ENCODE measurements around the gene ABHD17A. TPM values are rescaled to one million over a fixed set of nuclear protein-coding genes. Genes with fewer than 3 reads are reported as not detected.
A peak's percentile ranks its signal among the peaks of the same experiment; 100 is the strongest.

ABHD17A gene
- total RNA-seq, 1 experiment from 2014 or later = 60.7 TPM

DNA sequence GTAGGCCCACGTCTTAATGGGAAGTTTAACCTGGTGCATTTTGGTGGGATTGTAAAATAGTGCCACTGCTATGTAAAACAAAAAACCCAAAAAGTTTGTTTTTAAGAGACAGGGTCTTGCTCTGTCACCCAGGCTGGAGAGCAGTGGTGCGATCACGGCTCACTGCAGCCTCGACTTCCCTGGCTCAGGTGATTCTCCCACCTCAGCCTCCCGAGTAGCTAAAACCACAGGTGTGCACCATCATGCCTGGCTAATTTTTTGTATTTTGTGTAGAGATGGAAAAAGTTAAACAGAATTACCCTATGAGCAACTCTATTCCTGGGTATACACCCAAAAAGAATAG lies 36.2 kb downstream of the ABHD17A start:
- peak overlapping the region; percentile 51 for H3K4me3 Mint-ChIP-seq
- H3K9me3 Mint-ChIP-seq = no peaks in the 10 kb centered on the region
- peaks cover 27% of the 10 kb centered on the region for H3K4me1 Mint-ChIP-seq
- no peak for ATAC-seq
- TF ChIP-seq ZNF396 (CRISPR knock-in tag; IDR thresholded peaks at IDR 0.05; ENCODE audit: borderline replicate concordance) (no peak), GABPB1 (CRISPR knock-in tag; IDR thresholded peaks at IDR 0.05) (no peak), MXD4 (CRISPR knock-in tag; IDR thresholded peaks at IDR 0.05; ENCODE audit: borderline replicate concordance) (no peak), MYBL2 (CRISPR knock-in tag; IDR thresholded peaks at IDR 0.05) (no peak), GTF2I (CRISPR knock-in tag; conservative IDR thresholded peaks at IDR 0.05) (no peak)
- TF ChIP-seq, protein P1, sequence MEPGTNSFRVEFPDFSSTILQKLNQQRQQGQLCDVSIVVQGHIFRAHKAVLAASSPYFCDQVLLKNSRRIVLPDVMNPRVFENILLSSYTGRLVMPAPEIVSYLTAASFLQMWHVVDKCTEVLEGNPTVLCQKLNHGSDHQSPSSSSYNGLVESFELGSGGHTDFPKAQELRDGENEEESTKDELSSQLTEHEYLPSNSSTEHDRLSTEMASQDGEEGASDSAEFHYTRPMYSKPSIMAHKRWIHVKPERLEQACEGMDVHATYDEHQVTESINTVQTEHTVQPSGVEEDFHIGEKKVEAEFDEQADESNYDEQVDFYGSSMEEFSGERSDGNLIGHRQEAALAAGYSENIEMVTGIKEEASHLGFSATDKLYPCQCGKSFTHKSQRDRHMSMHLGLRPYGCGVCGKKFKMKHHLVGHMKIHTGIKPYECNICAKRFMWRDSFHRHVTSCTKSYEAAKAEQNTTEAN (CRISPR knock-in tag; IDR thresholded peaks at IDR 0.05) = no peak
- TF ChIP-seq, protein P2, sequence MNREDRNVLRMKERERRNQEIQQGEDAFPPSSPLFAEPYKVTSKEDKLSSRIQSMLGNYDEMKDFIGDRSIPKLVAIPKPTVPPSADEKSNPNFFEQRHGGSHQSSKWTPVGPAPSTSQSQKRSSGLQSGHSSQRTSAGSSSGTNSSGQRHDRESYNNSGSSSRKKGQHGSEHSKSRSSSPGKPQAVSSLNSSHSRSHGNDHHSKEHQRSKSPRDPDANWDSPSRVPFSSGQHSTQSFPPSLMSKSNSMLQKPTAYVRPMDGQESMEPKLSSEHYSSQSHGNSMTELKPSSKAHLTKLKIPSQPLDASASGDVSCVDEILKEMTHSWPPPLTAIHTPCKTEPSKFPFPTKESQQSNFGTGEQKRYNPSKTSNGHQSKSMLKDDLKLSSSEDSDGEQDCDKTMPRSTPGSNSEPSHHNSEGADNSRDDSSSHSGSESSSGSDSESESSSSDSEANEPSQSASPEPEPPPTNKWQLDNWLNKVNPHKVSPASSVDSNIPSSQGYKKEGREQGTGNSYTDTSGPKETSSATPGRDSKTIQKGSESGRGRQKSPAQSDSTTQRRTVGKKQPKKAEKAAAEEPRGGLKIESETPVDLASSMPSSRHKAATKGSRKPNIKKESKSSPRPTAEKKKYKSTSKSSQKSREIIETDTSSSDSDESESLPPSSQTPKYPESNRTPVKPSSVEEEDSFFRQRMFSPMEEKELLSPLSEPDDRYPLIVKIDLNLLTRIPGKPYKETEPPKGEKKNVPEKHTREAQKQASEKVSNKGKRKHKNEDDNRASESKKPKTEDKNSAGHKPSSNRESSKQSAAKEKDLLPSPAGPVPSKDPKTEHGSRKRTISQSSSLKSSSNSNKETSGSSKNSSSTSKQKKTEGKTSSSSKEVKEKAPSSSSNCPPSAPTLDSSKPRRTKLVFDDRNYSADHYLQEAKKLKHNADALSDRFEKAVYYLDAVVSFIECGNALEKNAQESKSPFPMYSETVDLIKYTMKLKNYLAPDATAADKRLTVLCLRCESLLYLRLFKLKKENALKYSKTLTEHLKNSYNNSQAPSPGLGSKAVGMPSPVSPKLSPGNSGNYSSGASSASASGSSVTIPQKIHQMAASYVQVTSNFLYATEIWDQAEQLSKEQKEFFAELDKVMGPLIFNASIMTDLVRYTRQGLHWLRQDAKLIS (CRISPR knock-in tag; IDR thresholded peaks at IDR 0.05; ENCODE audit: borderline replicate concordance) = no peak
- TF ChIP-seq, protein P3, sequence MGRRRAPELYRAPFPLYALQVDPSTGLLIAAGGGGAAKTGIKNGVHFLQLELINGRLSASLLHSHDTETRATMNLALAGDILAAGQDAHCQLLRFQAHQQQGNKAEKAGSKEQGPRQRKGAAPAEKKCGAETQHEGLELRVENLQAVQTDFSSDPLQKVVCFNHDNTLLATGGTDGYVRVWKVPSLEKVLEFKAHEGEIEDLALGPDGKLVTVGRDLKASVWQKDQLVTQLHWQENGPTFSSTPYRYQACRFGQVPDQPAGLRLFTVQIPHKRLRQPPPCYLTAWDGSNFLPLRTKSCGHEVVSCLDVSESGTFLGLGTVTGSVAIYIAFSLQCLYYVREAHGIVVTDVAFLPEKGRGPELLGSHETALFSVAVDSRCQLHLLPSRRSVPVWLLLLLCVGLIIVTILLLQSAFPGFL (CRISPR knock-in tag; IDR thresholded peaks at IDR 0.05; ENCODE audit: borderline replicate concordance) = no peak
- TF ChIP-seq, protein P4, sequence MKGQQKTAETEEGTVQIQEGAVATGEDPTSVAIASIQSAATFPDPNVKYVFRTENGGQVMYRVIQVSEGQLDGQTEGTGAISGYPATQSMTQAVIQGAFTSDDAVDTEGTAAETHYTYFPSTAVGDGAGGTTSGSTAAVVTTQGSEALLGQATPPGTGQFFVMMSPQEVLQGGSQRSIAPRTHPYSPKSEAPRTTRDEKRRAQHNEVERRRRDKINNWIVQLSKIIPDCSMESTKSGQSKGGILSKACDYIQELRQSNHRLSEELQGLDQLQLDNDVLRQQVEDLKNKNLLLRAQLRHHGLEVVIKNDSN (CRISPR knock-in tag; IDR thresholded peaks at IDR 0.05) = no peak
- TF ChIP-seq, protein P5, sequence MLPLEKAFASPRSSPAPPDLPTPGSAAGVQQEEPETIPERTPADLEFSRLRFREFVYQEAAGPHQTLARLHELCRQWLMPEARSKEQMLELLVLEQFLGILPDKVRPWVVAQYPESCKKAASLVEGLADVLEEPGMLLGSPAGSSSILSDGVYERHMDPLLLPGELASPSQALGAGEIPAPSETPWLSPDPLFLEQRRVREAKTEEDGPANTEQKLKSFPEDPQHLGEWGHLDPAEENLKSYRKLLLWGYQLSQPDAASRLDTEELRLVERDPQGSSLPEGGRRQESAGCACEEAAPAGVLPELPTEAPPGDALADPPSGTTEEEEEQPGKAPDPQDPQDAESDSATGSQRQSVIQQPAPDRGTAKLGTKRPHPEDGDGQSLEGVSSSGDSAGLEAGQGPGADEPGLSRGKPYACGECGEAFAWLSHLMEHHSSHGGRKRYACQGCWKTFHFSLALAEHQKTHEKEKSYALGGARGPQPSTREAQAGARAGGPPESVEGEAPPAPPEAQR (CRISPR knock-in tag; IDR thresholded peaks at IDR 0.05) = no peak
- TF ChIP-seq, protein P6, sequence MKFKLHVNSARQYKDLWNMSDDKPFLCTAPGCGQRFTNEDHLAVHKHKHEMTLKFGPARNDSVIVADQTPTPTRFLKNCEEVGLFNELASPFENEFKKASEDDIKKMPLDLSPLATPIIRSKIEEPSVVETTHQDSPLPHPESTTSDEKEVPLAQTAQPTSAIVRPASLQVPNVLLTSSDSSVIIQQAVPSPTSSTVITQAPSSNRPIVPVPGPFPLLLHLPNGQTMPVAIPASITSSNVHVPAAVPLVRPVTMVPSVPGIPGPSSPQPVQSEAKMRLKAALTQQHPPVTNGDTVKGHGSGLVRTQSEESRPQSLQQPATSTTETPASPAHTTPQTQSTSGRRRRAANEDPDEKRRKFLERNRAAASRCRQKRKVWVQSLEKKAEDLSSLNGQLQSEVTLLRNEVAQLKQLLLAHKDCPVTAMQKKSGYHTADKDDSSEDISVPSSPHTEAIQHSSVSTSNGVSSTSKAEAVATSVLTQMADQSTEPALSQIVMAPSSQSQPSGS (CRISPR knock-in tag; IDR thresholded peaks at IDR 0.05; ENCODE audit: borderline replicate concordance, low read depth) = no peak
- ChIA-PET POLR2A (no interaction called here), CTCF (interaction anchor here (0.7 to 2.3 kb wide), 5 partner anchors 8 to 130 kb away, joined by 3 to 20 read pairs (median 6); no protein-coding TSS in a partner anchor)
- no peak for DNase-seq (ENCODE audit: low spot score)
- no peaks in the 10 kb centered on the region for H3K36me3 Mint-ChIP-seq
- H3K27me3 Mint-ChIP-seq (ENCODE audit: low read depth) = no peaks in the 10 kb centered on the region
- peak overlapping the region; percentile 92 for H3K27ac Mint-ChIP-seq

DNA sequence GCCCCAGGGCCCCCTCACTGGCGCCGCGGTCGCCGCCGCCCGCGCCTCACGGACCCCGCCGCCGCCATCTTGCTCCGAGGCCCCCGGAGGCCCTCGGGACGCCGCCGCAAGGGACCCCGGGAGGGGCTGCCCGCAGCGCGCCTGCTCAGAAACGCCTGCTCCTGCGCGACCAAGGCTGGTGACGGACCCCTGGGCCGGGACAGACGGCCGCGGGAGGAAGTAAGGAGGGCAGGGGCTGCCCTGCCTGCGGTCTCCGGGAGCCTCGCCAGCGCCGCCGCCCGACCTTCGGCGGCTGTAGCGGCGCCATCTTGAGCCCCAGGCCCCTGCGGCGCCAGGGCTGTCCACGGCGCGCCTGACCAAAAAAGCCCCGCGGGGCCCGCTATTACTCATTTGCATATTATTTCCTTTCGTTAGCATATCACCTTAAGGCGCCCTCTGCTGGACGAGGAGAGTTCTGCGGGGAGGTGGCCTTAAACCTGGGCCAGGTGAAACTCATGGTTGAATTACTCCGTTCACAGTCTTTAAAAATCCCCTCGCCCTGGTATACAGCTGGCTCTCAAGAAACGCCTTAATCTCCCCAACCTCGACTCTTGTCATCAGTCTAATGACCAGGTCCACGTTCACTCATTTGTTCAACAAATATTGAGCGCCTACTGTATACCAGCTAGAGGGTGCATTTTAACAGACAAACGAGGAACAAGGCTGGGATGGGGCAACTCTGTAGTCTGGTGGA lies 36.7 kb downstream of the ABHD17A start, which contains the start of gene REXO1:
REXO1 (minus strand) TSS at position 85 of the 733 bp plus-strand sequence. CDS start 125 bp downstream, outside the sequence.
- Mint-ChIP-seq H3K4me1 (peaks cover 25% of the 10 kb centered on the region), H3K36me3 (no peaks in the 10 kb centered on the region), H3K27me3 (ENCODE audit: low read depth) (no peaks in the 10 kb centered on the region), H3K4me3 (peak within 1 kb of the TSS; percentile 93), H3K9me3 (no peaks in the 10 kb centered on the region), H3K27ac (peak within 1 kb of the TSS; percentile 97)
- ChIA-PET CTCF (interaction anchor here (0.7 to 2.3 kb wide), 5 partner anchors 9 to 130 kb away, joined by 3 to 20 read pairs (median 6); no protein-coding TSS in a partner anchor), POLR2A (no interaction called here)
- ATAC-seq (peak; percentile 46), DNase-seq (ENCODE audit: low spot score) (peak; percentile 99)
- TF ChIP-seq PRRX2 (CRISPR knock-in tag; IDR thresholded peaks at IDR 0.05) (0 out of 2 replicates have a peak, but pooled peaks have one; percentile 77), ZNF423 (CRISPR knock-in tag; IDR thresholded peaks at IDR 0.05) (no peak), FOXK1 (CRISPR knock-in tag; IDR thresholded peaks at IDR 0.05) (peak; percentile 67), KAT7 (CRISPR knock-in tag; IDR thresholded peaks at IDR 0.05; ENCODE audit: borderline replicate concordance) (peak; percentile 83; the same call in 1 of the 2 replicates)
- TF ChIP-seq, protein P7, sequence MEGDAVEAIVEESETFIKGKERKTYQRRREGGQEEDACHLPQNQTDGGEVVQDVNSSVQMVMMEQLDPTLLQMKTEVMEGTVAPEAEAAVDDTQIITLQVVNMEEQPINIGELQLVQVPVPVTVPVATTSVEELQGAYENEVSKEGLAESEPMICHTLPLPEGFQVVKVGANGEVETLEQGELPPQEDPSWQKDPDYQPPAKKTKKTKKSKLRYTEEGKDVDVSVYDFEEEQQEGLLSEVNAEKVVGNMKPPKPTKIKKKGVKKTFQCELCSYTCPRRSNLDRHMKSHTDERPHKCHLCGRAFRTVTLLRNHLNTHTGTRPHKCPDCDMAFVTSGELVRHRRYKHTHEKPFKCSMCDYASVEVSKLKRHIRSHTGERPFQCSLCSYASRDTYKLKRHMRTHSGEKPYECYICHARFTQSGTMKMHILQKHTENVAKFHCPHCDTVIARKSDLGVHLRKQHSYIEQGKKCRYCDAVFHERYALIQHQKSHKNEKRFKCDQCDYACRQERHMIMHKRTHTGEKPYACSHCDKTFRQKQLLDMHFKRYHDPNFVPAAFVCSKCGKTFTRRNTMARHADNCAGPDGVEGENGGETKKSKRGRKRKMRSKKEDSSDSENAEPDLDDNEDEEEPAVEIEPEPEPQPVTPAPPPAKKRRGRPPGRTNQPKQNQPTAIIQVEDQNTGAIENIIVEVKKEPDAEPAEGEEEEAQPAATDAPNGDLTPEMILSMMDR (IDR thresholded peaks at IDR 0.05) = peak; percentile 92
- TF ChIP-seq, protein P8, sequence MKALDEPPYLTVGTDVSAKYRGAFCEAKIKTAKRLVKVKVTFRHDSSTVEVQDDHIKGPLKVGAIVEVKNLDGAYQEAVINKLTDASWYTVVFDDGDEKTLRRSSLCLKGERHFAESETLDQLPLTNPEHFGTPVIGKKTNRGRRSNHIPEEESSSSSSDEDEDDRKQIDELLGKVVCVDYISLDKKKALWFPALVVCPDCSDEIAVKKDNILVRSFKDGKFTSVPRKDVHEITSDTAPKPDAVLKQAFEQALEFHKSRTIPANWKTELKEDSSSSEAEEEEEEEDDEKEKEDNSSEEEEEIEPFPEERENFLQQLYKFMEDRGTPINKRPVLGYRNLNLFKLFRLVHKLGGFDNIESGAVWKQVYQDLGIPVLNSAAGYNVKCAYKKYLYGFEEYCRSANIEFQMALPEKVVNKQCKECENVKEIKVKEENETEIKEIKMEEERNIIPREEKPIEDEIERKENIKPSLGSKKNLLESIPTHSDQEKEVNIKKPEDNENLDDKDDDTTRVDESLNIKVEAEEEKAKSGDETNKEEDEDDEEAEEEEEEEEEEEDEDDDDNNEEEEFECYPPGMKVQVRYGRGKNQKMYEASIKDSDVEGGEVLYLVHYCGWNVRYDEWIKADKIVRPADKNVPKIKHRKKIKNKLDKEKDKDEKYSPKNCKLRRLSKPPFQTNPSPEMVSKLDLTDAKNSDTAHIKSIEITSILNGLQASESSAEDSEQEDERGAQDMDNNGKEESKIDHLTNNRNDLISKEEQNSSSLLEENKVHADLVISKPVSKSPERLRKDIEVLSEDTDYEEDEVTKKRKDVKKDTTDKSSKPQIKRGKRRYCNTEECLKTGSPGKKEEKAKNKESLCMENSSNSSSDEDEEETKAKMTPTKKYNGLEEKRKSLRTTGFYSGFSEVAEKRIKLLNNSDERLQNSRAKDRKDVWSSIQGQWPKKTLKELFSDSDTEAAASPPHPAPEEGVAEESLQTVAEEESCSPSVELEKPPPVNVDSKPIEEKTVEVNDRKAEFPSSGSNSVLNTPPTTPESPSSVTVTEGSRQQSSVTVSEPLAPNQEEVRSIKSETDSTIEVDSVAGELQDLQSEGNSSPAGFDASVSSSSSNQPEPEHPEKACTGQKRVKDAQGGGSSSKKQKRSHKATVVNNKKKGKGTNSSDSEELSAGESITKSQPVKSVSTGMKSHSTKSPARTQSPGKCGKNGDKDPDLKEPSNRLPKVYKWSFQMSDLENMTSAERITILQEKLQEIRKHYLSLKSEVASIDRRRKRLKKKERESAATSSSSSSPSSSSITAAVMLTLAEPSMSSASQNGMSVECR (CRISPR knock-in tag; IDR thresholded peaks at IDR 0.05; ENCODE audit: borderline replicate concordance) = peak; percentile 38; the same call in 1 of the 2 replicates
